Subcutaneous adipose tissue (tissue), 4 donors: ENCODE measurements around the gene IVNS1ABP. TPM values are rescaled to one million over a fixed set of nuclear protein-coding genes. Genes with fewer than 3 reads are reported as not detected.

ENCODE experiments used
- total RNA-seq, 4 donors: library from RNA; depleted of rRNA; stranded (reverse); fragments of >200 nt; gene quantifications; one replicate each; pipeline ENCODE4 v1.1.0, GENCODE V29; 2016
- TF ChIP-seq, protein P1 (sequence below): fragments of 450-650 bp; IDR thresholded peaks from one replicate; pipeline ENCODE4 v1.5.1; 2016; ENCODE audit warnings: low read depth, mild to moderate bottlenecking, control low read depth, antibody characterized with exemption, moderate library complexity

Gene IVNS1ABP
- total RNA-seq, 4 donors from 2014 or later: 96.7 to 110 (median 103) TPM

DNA sequence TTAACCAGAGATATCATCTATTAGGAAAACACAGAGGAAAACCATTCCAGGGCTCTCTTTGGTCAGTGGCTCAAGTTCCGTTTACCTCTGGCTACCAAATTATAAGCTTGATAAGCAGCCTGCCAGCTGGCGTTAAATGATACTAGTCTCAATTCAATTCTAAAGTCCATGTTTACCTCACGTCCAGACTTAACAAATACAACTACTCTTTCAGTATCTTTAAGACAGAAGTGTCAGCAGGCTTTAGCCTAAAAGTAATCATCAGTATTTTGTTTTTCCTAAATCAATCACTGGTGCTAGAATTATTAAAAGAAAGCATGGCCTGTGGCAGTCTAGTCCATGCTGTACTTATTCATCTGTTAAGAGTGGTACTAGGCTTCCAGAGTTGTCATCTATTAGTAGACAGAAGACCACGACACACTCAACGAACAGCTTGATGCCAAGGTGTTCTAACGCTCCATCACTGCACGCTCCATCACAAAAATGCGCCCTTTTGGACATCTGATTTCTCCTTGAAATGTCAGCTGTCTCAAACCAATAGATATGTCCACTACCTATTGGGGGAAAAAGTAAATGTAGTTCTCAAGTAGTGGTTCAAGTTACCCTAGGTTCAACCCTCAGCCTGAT is 1.5 kb downstream of the IVNS1ABP start:
- TF ChIP-seq, protein P1, sequence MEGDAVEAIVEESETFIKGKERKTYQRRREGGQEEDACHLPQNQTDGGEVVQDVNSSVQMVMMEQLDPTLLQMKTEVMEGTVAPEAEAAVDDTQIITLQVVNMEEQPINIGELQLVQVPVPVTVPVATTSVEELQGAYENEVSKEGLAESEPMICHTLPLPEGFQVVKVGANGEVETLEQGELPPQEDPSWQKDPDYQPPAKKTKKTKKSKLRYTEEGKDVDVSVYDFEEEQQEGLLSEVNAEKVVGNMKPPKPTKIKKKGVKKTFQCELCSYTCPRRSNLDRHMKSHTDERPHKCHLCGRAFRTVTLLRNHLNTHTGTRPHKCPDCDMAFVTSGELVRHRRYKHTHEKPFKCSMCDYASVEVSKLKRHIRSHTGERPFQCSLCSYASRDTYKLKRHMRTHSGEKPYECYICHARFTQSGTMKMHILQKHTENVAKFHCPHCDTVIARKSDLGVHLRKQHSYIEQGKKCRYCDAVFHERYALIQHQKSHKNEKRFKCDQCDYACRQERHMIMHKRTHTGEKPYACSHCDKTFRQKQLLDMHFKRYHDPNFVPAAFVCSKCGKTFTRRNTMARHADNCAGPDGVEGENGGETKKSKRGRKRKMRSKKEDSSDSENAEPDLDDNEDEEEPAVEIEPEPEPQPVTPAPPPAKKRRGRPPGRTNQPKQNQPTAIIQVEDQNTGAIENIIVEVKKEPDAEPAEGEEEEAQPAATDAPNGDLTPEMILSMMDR: no peak

DNA sequence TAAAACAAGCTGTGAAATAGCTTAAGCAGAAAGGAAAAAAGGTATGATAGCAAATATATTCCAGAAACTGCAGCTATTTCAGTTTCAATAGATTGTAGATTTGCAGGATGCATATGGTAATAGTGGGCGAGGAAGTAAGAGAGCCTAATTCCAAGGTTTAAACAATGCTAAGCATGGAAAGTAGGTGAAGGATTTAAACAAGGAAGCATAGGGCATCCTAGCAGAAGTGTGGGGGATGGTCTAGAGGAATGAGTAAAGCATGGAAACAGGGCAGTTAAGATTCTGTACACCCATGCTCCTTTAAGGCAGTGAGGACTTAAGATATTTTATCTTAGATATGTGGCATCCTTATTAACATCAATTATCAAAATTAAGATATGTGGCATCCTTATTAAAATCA is 2.6 kb downstream of the IVNS1ABP start:
- TF ChIP-seq, protein P1: no peak

DNA sequence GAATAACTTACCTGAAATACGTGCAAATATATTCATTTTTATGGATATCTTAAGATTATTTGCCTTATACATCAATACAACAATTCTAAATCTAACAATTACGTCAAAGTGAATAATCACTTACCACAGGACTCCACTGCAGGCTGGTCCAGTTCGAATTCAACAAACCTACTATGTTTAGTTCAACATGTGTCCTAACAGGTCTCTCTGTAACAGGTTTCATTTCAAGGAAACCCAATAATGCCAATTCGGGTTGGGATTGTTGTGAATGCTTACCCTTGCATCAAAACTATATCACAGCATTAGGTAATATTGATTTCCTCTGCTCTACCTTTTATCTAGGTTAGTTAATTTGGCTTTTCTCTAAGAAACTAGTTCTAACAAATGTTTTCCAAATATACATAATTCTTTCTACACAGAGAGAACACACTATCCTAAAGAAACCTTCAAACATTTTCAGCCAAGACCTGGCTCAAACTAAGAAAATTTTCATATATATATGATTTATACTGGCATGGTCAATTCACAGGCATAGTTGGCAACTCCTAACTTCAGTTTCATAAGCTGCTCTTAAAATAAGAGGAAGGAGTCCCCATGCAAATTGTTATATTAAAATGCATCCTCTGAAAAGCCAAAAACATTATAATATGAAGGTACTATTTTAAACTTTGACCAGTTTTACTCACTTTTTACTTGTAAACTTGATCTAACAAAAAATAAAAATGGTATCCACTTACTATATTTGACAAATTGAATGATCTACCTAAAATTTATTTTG is 4.5 kb downstream of the IVNS1ABP start:
- TF ChIP-seq, protein P1: no peak

DNA sequence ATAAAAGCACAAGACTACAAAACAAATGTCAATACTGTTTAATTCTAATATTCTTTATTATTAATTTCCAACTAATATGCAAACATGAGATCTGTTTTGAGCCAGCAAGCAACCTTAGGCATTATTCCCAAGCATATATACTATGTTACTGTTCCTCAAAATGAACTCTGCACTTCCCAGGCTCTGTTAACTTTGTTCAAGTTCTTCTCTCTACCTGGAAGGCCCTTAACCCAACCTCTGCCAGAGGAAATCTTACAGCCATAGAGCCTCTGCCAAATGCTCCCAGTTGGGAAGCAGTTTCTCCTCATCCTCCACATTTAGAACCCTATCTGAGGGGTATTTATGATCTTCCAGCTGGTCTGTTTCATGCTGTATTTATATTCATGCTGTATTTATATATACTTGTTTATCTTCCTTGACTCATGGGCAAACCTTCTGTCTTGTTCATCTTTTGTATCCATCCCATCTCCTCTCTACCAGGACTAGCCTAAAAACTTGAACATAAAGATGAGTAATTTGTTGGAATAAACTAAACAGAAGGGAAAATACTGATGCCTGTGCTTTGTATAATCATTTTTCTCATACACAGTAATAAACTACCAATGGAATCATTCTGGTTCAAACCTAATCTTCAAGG is 5.3 kb downstream of the IVNS1ABP start:
- TF ChIP-seq, protein P1: no peak

DNA sequence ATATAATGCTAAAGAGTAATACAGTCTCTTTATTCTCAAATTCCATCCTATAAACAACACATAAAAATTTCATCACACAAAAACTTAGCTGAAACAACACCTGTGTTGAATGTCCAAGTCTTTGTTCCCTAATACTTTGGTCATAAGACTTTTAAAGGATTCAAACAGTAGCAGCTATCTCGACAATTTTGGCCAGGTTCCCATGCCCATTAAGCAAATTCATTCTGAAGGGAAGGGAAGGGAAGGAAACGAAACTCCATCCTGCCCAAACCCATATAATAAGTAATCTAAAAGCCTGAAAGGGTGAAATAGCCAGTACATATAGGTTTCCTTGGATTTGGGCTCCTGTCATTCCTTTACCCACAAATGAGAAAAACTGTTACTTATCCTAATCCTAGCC is 7.5 kb downstream of the IVNS1ABP start:
- TF ChIP-seq, protein P1: no peak

DNA sequence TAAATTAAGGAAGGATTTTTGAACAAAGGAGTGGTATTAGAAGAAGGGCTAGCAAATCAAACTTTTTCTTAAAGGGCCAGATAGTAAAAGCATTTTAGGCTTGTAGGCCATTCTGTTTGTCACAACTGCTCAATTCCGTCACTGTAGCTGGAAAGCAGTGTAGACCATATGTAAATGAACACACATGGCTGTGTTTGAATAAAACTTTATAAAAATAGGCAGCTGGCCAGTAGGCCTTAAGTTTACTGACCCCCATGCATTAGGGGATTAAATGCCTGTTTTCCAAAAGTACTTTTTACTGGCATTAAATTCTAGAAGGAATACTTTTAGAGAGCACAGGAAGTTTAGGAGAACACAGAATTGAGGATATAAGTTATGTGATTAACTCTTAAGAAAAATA is 8.9 kb downstream of the IVNS1ABP start:
- TF ChIP-seq, protein P1: no peak

DNA sequence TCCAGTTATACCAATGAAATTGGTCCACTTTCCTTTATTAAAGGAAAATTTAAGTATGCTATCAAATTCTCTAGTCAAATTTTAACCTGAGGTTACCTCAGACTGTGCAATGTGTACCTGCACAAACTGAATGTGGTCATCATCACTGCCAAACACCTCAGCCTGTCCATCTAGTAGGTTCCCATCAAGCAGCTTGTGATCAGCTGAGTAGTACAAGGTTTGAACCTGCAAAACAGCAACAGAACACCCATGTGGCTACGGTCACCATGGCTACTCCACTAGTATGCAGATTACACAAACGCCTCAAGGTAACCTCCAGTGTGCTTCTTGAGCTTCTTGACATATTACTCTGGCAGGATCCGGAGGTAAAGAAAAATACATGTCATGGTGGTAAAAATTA is 11.6 kb downstream of the IVNS1ABP start:
- TF ChIP-seq, protein P1: no peak
